SK-N-SH treated with all-trans-retinoic acid at 6 μM for 48 hours (cell line): ENCODE data around the gene PREB.

ENCODE experiments used
- CREB5 ChIP-seq: fragments of 250-450 bp; sonication (Bioruptor Pico); IDR thresholded peaks from 2 replicates; pipeline ENCODE4 v1.5.1; 2020; ENCODE audit warnings: low read depth, mild to moderate bottlenecking, moderate library complexity
- ISL1 ChIP-seq: fragments of 250-450 bp; sonication (Bioruptor Pico); IDR thresholded peaks from 2 replicates; pipeline ENCODE4 v2.1.2; 2022; ENCODE audit warnings: mild to moderate bottlenecking, moderate library complexity

GRCh38 chr2:27143285-27143684, 8.8 kb upstream of the PREB start:
- no peak for TF ChIP-seq ISL1 (CRISPR knock-in tag)
- no peak for TF ChIP-seq CREB5 (CRISPR knock-in tag)
